ENCODE data around the gene POTEJ. TPM values are rescaled to one million over a fixed set of nuclear protein-coding genes. Genes with fewer than 3 reads are reported as not detected.

Gene POTEJ
- not detected in 5 replicates for total RNA-seq (2022; extraction: Qiagen RNA extraction)

GRCh38 chr2:130611140-130611539 is at the start of gene POTEJ:
TSS of gene POTEJ (plus strand) at chr2:130611440. CDS start at chr2:130611533, 93 bp downstream.

GRCh38 chr2:130599393-130599792 is 11.8 kb upstream of the POTEJ start, which contains the start of gene CFC1:
TSS of gene CFC1 (minus strand) at chr2:130599575. CDS start at chr2:130599287, 288 bp downstream.

Other genes starting within 250 kb of the POTEJ start
- gene POTEI, start 102.1 kb upstream of the POTEJ start, total RNA-seq (2022; extraction: Qiagen RNA extraction) = 0.01 TPM in 1 of 5 replicates, not detected in the others
- not detected in 5 replicates for gene CFC1B, start 90.2 kb upstream of the POTEJ start, total RNA-seq (2022; extraction: Qiagen RNA extraction)
- 0.09 to 0.10 TPM in 2 of 5 replicates, not detected in the others for gene CFC1, start 11.9 kb upstream of the POTEJ start, total RNA-seq (2022; extraction: Qiagen RNA extraction)
- gene GPR148, start 117.6 kb downstream of the POTEJ start, total RNA-seq (2022; extraction: Qiagen RNA extraction) = not detected in 5 replicates
- gene AMER3, start 144.1 kb downstream of the POTEJ start, total RNA-seq (2022; extraction: Qiagen RNA extraction) = not detected in 5 replicates
- gene ARHGEF4, start 225.5 kb downstream of the POTEJ start, total RNA-seq (2022; extraction: Qiagen RNA extraction) = 9.3 to 12.1 TPM (median 9.8 TPM) in 5 replicates